Subcutaneous adipose tissue (tissue), 4 donors: Measurements from ENCODE around the gene IL1RAPL1. TPM values are rescaled to one million over a fixed set of nuclear protein-coding genes. Genes with fewer than 3 reads are reported as not detected.

Source experiments
- CTCF ChIP-seq: fragments of 450-650 bp; IDR thresholded peaks from one replicate; pipeline ENCODE4 v1.5.1; 2016; ENCODE audit warnings: low read depth, mild to moderate bottlenecking, control low read depth, antibody characterized with exemption, moderate library complexity
- total RNA-seq, 4 donors: library from RNA; depleted of rRNA; stranded (reverse); fragments of >200 nt; gene quantifications; one replicate each; pipeline ENCODE4 v1.1.0, GENCODE V29; 2016

The IL1RAPL1 gene
- total RNA-seq, 4 donors from 2014 or later, result 0.66 TPM; not detected in 3

- no peak for TF ChIP-seq CTCF
Measured at GRCh38 chrX:29935455-29935854, 1348.2 kb downstream of the IL1RAPL1 start.

GRCh38 chrX:29940750-29941149 lies 1353.5 kb downstream of the IL1RAPL1 start:
- TF ChIP-seq CTCF, result no peak

GRCh38 chrX:29941287-29941686 lies 1354.0 kb downstream of the IL1RAPL1 start:
- TF ChIP-seq CTCF, result no peak

- no peak for TF ChIP-seq CTCF
Measured at GRCh38 chrX:29947225-29947624, 1360.0 kb downstream of the IL1RAPL1 start.

GRCh38 chrX:29948653-29949052 lies 1361.4 kb downstream of the IL1RAPL1 start:
- TF ChIP-seq CTCF, result no peak

GRCh38 chrX:29952016-29952415 lies 1364.8 kb downstream of the IL1RAPL1 start:
- no peak for TF ChIP-seq CTCF

GRCh38 chrX:29962061-29962460 lies 1374.8 kb downstream of the IL1RAPL1 start:
- TF ChIP-seq CTCF, result no peak

GRCh38 chrX:29965634-29966033 lies 1378.4 kb downstream of the IL1RAPL1 start:
- TF ChIP-seq CTCF, result no peak
